OCI-LY7 (cell line): ENCODE results near the gene PRSS16. TPM values are rescaled to one million over a fixed set of nuclear protein-coding genes. Genes with fewer than 3 reads are reported as not detected.

Experiments
- BruUV-seq: library from RNA; stranded (reverse); fragments of 400-500 nt; replicated peaks from 2 replicates; lab custom pipeline; 2021; lab: Mats Ljungman, UMichigan
- CTCF ChIA-PET: fragments of 300-600 bp; sonication (Branson Sonifier 250); formaldehyde crosslinking; loops from one replicate; lab custom pipeline; 2022; ENCODE audit warnings: antibody characterized with exemption; ENCODE audit not compliant: unreplicated experiment; lab: Charles Lee
- POLR2A ChIA-PET: fragments of 300-600 bp; sonication (Branson Sonifier 250); formaldehyde crosslinking; loops from one replicate; lab custom pipeline; 2022; ENCODE audit warnings: antibody characterized with exemption; lab: Charles Lee
- DNase-seq: peaks from one replicate; pipeline ENCODE4 v3.0.0-alpha.2; 2015; ENCODE audit warnings: low spot score
- H2AFZ ChIP-seq: fragments of 200-600 bp; sonication (generic), shearing (Covaris generic); 2 replicates; pipeline ENCODE4 v1.6.1; 2014; ENCODE audit warnings: mild to moderate bottlenecking, antibody characterized with exemption, low read length, moderate library complexity
- H3K27ac ChIP-seq: fragments of 200-600 bp; sonication (generic); 2 replicates; pipeline ENCODE4 v1.5.1; 2014; ENCODE audit warnings: mixed run types, low read depth, mild to moderate bottlenecking, moderate library complexity, low read length, inconsistent platforms; ENCODE audit not compliant: poor library complexity, severe bottlenecking
- H3K36me3 ChIP-seq: fragments of 200-600 bp; sonication (generic); 2 replicates; pipeline ENCODE4 v1.6.1; 2014; ENCODE audit warnings: mild to moderate bottlenecking, antibody characterized with exemption, low read length, moderate library complexity, mixed read lengths; ENCODE audit not compliant: insufficient read depth
- H3K4me1 ChIP-seq: fragments of 200-600 bp; sonication (generic); 2 replicates; pipeline ENCODE4 v1.5.1; 2014; ENCODE audit warnings: mild to moderate bottlenecking, low read length; ENCODE audit not compliant: insufficient read depth, poor library complexity, severe bottlenecking
- H3K4me2 ChIP-seq: fragments of 200-600 bp; sonication (generic); 2 replicates; pipeline ENCODE4 v1.6.1; 2014; ENCODE audit warnings: mild to moderate bottlenecking, low read length
- H3K4me3 ChIP-seq: fragments of 200-600 bp; sonication (generic); 2 replicates; pipeline ENCODE4 v1.5.1; 2014; ENCODE audit warnings: mild to moderate bottlenecking, low read depth, low read length; ENCODE audit not compliant: poor library complexity, severe bottlenecking
- H3K79me2 ChIP-seq: fragments of 200-600 bp; sonication (generic); 2 replicates; pipeline ENCODE4 v1.6.1; 2016; ENCODE audit warnings: low read depth, mild to moderate bottlenecking, low read length, moderate library complexity, mixed read lengths; ENCODE audit not compliant: insufficient read depth
- H3K9me2 ChIP-seq: fragments of 200-600 bp; sonication (generic); 2 replicates; pipeline ENCODE4 v1.6.1; 2016; ENCODE audit warnings: mild to moderate bottlenecking, low read length, mixed read lengths; ENCODE audit not compliant: insufficient read depth
- H3K9me3 ChIP-seq: fragments of 200-600 bp; sonication (generic); 2 replicates; pipeline ENCODE4 v1.6.1; 2014; ENCODE audit warnings: mild to moderate bottlenecking, mixed run types, low read length, mixed read lengths
- H4K20me1 ChIP-seq: fragments of 200-600 bp; sonication (generic); 2 replicates; pipeline ENCODE4 v1.6.1; 2014; ENCODE audit warnings: mild to moderate bottlenecking, antibody characterized with exemption, low read length, moderate library complexity, mixed read lengths; ENCODE audit not compliant: insufficient read depth
- EZH2phosphoT487 ChIP-seq: fragments of 200-600 bp; sonication (generic); IDR thresholded peaks from 2 replicates; pipeline ENCODE4 v1.6.1; 2018; ENCODE audit warnings: low read depth, borderline replicate concordance, mild to moderate bottlenecking, mixed run types, antibody characterized with exemption, low read length, moderate library complexity, mixed read lengths
- intact Hi-C: fragments of 100-400 bp; cut with micrococcal nuclease; formaldehyde crosslinking; loops from one replicate; pipeline ENCODE4 v1.10.0; 2022; ENCODE audit not compliant: unreplicated experiment
- total RNA-seq, 2 experiments: library from RNA; depleted of rRNA in 1 of 2; stranded (reverse); fragments of >200 nt in 1 of 2; shearing (Covaris generic) in 1 of 2; gene quantifications; 2 replicates each; pipeline ENCODE4 v1.2.3, GENCODE V29; 2014 to 2022
- TF ChIP-seq, protein P1 (sequence below): fragments of 200-600 bp; sonication (generic); conservative IDR thresholded peaks from 2 replicates; pipeline ENCODE4 v1.5.1; 2014; ENCODE audit warnings: mild to moderate bottlenecking, antibody characterized with exemption, low read length, moderate library complexity, mixed read lengths

The PRSS16 gene
- total RNA-seq, 2 experiments from 2014 or later = 4.6 to 12.0 TPM

GRCh38 chr6:27206806-27207205 lies 40.7 kb upstream of the PRSS16 start:
- intact Hi-C loops = no loop called here
- Histone ChIP-seq H3K9me2 (no peaks in the 10 kb centered on the region), H3K4me2 (no peak overlapping the region), H3K4me1 (no peaks in the 10 kb centered on the region), H4K20me1 (no peaks in the 10 kb centered on the region), H3K79me2 (no peaks in the 10 kb centered on the region), H2AFZ (no peak overlapping the region), H3K4me3 (no peak overlapping the region), H3K9me3 (no peaks in the 10 kb centered on the region), H3K27ac (no peak overlapping the region), H3K36me3 (no peaks in the 10 kb centered on the region)
- no TSS peak for BruUV-seq
- ChIA-PET POLR2A (interaction anchor here (0.6 kb wide), 1 partner anchor 16 kb away, joined by 3 read pairs; no protein-coding TSS in a partner anchor), CTCF (no interaction called here)
- DNase-seq = no peak
- TF ChIP-seq, protein P1, sequence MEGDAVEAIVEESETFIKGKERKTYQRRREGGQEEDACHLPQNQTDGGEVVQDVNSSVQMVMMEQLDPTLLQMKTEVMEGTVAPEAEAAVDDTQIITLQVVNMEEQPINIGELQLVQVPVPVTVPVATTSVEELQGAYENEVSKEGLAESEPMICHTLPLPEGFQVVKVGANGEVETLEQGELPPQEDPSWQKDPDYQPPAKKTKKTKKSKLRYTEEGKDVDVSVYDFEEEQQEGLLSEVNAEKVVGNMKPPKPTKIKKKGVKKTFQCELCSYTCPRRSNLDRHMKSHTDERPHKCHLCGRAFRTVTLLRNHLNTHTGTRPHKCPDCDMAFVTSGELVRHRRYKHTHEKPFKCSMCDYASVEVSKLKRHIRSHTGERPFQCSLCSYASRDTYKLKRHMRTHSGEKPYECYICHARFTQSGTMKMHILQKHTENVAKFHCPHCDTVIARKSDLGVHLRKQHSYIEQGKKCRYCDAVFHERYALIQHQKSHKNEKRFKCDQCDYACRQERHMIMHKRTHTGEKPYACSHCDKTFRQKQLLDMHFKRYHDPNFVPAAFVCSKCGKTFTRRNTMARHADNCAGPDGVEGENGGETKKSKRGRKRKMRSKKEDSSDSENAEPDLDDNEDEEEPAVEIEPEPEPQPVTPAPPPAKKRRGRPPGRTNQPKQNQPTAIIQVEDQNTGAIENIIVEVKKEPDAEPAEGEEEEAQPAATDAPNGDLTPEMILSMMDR = no peak
- TF ChIP-seq EZH2phosphoT487 = no peak

- Histone ChIP-seq H3K27ac (no peak overlapping the region), H3K4me3 (no peak overlapping the region), H3K4me1 (no peaks in the 10 kb centered on the region), H2AFZ (no peak overlapping the region), H3K9me3 (no peaks in the 10 kb centered on the region), H4K20me1 (no peaks in the 10 kb centered on the region), H3K4me2 (no peak overlapping the region), H3K36me3 (no peaks in the 10 kb centered on the region), H3K9me2 (no peaks in the 10 kb centered on the region), H3K79me2 (no peaks in the 10 kb centered on the region)
- intact Hi-C loops = no loop called here
- no peak for DNase-seq
- ChIA-PET CTCF (no interaction called here), POLR2A (interaction anchor here (0.6 kb wide), 1 partner anchor 1100 kb away, joined by 5 read pairs; no protein-coding TSS in a partner anchor)
- BruUV-seq = no TSS peak
- no peak for TF ChIP-seq EZH2phosphoT487
- TF ChIP-seq, protein P1 = no peak
These were observed 39.5 kb upstream of the PRSS16 start for GRCh38 chr6:27208042-27208441.

DNA sequence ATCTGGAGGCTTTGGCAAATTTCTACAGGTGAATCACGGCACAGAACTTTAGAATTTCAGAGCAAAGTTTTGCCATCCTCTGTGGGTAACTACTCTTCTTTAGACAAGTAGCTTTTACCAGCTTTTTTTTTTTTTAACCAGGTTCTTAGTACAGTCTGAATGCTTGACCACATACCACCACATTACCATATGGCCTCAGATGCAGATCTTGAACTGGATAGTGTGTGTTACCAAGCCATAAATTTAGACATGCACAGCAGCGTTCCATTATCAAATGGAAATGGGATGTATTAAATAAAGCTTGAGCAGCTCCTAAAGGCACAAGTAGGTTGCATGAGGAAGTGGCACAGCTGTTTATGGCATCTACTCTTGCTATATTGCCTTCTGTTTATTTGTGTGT lies 38.3 kb upstream of the PRSS16 start:
- POLR2A ChIA-PET = no interaction called here
- Histone ChIP-seq H4K20me1 (no peaks in the 10 kb centered on the region), H3K36me3 (no peaks in the 10 kb centered on the region), H3K4me1 (no peaks in the 10 kb centered on the region), H3K4me2 (no peak overlapping the region), H3K9me3 (no peaks in the 10 kb centered on the region), H3K79me2 (no peaks in the 10 kb centered on the region), H2AFZ (no peak overlapping the region), H3K27ac (no peak overlapping the region), H3K9me2 (no peaks in the 10 kb centered on the region), H3K4me3 (no peak overlapping the region)
- BruUV-seq = no TSS peak
- no peak for TF ChIP-seq EZH2phosphoT487
- TF ChIP-seq, protein P1 = no peak
- intact Hi-C loops = no loop called here
- DNase-seq = no peak
- CTCF ChIA-PET = no interaction called here
